Activated CD4-positive, alpha-beta T cell treated with anti-CD3 and anti-CD28 coated beads, Interleukin-2, Interleukin-6, amounts not matched to agents 100 ng/mL and 50 ng/mL, durations not matched to agents 16 hours and 8 hours (primary cell): ENCODE results near the gene GLIS1.

ENCODE experiments used
- DNase-seq: peaks from one replicate; pipeline ENCODE4 v3.0.0-alpha.2; 2020

Gene GLIS1

DNA sequence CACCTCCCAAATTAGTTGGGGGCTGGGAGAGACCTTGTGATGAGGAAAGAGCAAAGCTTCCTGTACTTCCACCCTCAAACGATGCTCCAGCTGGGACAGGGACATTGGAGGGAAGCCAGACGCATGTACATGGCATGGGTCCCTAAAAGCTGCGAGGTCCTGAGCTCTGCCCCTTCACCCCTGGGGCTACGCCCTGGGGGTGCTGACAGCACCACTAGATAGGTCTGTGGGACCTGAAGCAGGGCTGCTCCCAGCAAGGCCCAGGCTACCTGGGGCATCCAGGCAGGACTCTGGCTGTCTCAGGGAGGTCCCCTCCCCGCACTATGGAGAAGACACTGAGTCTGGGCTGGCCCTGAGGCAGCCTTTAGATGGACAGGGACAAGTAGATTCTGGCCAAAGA lies 196.4 kb downstream of the GLIS1 start:
- DNase-seq, result no peak

DNA sequence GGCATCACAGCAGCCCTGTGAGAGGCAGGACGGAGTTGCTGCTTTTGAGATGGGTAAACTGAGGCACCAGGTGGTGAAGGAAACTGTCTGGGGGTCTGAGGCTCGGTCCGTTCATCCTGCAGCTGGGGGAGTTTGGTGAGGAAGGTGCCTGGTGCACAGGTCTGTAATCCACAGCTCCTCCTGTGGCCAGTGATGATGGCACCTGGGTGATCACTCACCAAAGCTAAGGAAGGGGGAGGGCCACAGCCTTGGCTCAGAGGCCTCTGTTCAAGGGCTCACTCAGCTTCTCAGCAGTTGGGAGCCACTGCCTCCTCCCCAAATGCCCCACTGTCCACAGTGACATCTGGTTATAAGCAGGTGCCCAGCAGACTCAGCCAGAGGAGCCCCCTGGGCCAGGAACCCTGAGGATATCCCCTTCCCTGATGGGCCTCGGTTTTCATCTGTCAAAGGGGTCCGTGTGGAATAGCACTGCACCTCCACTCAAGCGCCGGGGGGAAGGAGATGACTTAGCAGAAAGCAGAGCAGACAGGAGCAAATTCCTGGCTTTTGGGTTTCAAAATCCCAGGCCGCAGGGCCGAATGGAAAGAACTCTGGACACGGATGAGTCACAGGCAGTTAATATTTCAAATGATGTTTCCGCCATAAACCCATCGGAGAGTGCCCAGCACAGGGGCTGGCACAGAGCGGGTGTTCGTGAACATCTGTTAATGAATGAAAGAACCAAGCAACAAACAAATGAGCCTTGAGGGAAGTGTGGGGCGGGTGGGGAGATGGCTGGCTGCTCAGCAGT lies 197.0 kb downstream of the GLIS1 start:
- no peak for DNase-seq

DNA sequence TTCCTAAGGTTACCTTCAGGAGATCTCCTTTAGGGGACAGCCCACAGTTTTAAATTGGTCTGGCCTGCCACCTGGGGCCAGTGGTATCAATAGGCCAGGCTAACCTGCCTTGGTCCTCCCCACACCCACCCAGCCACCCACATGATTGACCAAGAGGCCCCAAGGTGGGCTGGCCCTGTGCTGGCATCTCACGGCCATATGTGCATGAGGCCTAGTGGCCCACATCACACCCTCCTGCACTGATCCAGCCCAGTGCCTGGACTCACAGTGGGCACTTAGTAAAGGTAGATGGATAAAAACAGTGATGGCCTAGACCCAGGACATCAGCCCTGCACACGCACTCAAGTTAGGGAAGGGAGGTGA lies 197.7 kb downstream of the GLIS1 start:
- DNase-seq, result no peak

DNA sequence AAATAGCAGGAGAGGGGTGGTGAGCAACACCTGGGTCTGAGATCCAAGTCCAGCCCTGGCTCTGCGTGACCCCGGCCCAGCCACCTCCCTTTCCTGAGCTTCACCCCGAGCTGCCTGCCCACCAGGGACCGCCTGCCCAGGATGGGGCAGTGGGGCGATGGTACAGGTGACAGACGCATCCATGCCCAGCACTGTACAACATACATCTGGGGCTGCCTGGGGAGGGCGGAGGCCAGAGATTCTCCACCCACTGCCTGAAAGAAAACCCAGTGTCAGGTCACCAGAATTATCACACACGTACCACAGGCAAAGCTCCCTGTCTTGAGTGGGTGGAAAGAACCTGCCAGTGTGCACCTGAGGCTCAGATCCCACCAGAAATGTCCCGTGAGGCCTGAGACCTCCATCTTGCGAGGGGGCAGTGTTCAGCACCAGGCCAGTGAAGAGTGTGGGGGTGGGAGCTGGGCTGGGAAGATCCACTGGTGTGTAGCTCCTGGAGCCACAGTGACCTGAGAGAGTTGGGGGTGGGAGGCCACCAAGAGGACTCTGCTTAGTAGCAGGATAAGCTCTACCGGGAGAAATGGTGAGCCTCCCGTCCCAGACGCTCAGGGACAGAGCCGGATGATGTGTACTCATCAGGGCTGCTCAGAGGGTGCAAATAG lies 198.2 kb downstream of the GLIS1 start:
- no peak for DNase-seq

DNA sequence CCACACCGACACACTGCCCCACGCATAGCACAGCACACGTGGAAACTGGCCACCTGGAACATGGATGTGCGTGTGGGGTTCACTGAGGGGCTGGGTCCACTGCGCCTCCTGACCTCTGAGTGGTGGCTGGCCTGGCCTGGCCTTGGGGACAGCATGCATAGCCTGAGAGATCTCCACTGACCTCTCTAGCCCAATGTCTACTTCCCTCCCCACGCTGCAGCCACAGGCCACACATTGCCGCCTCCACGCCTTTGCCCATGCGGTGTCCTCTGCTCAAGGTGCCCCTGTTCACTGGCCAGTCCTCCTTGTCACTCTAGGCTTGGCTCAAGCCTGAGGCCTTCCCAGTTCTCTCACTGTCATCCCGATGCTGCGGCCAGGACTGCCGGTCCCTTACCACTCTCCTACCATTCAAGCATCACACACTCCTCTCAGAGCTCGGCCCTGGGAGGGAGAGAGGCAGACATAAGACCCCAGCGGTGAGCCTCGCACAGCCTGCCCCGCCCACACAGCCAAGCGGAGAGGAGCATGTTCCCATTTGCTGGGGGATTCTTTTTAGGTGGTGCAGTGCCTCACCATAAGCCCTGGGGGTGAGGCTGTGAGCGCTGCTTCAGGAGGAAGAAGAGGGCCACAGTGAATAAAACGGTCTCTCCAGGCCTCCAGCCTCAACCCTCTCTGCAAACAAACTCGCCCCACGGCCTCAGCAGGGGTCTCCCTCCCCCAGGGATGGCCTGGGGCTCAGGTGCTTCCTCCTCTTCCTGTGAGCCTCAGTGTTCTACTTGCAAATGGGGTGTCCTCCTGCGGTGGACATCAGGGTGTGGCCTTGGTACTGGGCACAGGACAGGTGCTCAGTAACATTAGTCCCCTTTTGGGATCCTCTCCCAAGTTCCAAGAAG lies 199.0 kb downstream of the GLIS1 start:
- no peak for DNase-seq

DNA sequence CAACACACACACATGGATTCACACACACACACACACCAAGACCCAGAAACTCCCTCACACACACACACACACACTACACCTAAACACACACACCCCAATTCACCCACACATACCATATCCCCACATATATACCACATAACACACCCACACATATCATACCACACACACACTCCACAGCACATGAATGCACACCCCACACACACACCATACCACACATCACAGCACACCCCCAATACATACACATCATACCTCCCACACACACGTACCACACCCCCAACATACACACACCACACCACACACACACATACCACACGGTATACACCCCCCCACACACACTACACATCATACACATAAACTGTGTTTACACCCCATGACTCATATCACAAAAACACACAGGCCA lies 199.7 kb downstream of the GLIS1 start:
- DNase-seq, result no peak

DNA sequence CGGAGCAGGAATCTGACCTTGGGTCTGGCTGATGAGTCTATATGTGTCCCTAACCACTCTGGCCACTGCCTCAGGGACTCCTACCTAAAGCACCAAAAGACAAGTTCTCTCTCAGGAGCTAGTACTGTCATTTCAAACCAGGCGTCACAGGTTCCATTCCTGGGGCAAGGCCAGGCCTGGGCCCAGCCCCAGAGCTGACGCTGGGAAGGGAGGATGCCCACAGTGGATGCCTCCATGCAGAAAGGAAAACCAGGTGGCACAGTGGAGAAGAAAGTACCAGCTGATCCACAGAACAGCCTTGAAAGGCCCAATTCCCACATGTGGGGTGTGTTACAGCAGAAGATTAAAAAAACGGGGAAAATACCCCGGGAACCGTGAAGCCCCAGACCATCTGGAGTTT lies 202.4 kb downstream of the GLIS1 start:
- DNase-seq, result no peak

DNA sequence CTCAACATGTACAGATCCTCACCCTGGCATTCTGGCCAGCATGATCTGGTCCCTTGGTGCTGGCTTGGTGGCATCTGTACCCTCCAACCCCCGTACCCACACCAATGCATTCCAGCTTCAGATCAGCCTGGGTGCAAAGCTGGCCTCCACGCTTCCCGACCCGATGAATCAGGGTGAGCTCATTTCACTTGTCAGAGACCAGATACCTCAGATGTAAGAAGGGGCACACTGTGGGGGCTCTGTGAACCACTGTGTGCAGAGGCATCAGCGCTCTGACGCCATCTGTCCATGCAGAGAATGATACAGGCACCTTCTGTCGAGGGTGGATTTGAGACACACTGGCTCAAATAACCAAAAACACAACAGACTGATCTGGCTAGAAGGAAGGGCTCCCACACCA lies 203.1 kb downstream of the GLIS1 start:
- no peak for DNase-seq

DNA sequence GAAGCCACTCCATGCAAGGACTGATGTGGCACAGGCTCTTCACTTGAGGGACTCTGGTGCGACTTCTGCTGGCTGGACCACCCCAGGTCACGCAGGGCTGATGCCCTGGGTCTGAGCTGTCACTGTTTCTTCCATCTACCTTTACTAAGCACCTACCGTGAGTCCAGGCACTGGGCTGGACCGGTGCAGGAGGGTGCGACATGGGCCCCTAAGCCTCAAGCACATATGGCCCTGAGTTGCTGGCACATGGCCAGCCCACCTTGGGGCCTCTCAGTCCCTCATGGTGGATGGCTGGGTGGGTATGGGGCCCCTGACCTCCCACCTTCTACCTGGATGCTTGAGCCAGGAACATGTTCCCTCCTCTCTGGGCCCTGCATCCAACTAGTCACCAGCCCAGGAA lies 203.7 kb downstream of the GLIS1 start:
- DNase-seq, result no peak

DNA sequence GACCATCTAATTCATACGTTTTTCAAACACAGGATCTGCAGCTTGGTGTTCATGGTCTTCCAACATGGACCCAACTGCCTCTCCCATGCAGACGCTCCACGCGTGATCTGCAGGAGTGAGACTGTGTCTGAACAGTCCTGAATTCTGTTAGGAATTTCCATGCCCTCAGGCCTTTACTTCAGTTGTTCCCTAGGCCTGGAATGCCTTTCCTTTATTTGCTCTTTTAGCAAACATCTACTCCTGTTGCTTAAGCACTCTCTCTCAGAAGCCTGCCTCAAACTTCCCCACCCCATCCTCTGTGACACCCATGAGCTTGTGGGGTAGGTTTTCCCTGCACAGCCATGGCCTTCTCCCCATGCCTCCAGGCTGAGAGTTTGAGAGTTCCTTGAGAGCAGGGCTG lies 206.1 kb downstream of the GLIS1 start:
- no peak for DNase-seq

DNA sequence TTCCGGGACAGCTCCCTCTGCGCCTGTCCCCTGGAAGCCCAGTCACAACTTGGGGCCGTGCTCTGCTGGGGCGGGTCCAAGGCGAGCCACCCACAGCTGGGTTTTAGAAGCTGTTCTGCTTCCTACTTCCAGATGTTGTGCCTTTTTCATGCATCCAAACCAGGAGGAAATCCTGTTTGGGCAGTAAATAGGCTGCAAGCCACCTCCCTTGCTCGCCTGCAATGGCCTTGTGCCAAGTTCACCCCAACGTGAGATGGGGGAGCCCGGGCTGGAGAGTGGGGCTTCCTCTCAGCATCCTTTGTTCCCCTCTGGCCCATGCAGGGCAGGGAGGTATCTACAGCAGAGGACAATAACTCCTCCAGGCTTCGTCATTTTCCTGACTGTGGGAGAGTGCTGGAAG lies 206.6 kb downstream of the GLIS1 start:
- DNase-seq, result no peak

DNA sequence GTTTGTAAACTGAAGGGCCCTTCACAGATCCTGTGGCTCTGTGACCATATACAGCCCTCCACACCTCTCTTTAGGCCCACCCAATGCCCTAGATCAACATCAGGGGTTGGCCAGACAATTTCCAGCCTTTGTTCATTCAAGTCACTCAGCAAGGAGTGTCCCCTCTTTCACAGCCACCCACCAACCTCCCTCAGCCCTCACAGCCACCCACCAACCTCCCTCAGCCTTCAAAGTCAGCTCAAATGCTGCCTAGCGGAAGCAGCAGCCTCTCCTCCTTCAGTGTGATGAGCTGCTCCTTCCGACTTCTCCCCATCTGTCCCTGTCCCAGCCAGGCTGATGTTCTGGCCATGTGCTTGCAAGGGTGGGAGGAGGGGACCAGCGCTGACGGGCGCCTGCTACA lies 208.4 kb downstream of the GLIS1 start:
- DNase-seq, result no peak

DNA sequence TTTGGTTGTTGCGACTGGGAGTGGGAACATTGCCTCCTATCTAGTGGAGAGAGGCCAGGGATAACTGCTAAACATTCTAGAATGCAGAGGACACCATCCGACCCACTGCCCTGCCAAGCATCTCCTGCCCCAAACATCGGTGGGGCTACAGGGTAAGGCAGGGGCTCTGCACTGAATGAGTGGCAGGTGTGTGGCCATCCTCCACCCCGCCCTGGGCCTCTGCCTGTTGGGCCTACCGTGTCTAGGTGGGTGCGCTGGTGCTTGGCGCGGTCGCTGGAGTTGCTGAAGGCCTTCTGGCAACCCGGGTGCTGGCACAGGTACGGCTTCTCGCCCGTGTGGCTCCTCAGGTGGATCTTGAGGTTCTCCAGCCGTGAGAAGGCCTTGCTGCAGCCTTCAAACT lies 209.4 kb downstream of the GLIS1 start:
- no peak for DNase-seq

DNA sequence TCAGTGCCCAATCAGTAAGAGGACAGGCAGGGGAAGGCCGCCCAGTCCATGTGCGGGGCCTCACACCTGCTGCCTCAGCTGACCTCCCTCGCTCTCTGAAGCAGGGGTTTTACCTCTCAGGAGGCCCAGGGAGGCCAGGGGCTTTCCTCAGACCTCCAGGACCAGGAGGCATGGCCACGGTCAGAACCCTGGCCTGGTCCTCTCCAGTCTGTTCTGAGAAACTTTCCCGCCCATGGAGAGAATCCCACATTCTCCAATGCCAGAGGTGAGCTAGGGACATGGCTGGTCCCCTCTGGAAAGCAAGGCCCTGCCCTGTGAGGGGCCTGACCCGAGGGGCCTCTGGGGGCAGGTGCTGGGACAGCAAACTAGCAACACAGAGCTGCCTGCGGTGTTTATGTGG lies 211.6 kb downstream of the GLIS1 start:
- no peak for DNase-seq

DNA sequence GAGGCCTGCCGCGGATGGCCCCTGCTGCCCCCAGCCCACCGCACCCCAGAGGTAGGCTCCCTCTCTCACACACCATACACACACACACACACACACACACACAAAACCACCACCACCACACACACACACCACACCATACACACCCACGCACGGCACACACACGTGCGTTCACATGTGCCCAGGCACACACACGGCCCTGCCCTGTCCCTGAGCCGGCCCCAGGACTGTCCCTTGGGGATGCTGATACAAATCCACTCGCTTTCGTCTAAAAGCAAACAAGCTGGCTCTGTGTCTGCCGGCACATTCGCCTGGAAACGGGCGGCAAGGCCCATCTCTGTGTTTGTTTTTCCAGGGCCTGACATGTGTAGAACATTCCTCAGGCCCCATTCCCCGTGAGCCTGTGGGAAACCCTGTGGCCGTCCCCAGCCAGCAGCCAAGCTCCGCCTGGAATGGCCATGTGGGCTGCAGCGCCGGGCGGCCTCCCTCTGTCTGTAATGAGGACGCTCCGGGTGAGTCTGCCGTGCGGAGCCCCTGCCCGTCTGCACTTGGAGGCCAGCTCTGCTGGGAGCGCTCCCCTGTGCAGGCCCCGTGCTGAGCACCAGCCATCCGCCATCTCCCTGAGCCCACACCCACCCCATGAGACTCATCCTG lies 212.4 kb downstream of the GLIS1 start:
- DNase-seq, result no peak

DNA sequence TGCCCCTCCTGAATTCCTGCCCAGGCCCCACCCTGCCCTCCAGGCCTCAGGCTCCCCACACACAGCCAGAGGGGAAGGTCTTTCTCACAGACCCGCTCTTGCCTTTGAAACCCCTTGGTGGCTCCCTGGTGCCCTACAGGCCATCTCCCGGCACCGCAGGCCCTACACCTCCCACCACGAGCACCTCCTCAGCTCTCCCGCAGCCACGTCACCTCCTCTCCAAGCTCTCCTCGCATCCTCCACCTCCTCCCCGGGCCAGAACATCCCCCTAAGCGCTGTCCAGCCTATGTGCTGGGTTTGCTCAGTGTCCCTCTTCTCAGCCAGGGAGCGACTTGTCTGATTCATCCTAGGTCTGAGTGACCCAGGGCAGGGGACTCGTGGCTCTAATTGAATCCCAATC lies 213.4 kb downstream of the GLIS1 start:
- DNase-seq, result no peak

DNA sequence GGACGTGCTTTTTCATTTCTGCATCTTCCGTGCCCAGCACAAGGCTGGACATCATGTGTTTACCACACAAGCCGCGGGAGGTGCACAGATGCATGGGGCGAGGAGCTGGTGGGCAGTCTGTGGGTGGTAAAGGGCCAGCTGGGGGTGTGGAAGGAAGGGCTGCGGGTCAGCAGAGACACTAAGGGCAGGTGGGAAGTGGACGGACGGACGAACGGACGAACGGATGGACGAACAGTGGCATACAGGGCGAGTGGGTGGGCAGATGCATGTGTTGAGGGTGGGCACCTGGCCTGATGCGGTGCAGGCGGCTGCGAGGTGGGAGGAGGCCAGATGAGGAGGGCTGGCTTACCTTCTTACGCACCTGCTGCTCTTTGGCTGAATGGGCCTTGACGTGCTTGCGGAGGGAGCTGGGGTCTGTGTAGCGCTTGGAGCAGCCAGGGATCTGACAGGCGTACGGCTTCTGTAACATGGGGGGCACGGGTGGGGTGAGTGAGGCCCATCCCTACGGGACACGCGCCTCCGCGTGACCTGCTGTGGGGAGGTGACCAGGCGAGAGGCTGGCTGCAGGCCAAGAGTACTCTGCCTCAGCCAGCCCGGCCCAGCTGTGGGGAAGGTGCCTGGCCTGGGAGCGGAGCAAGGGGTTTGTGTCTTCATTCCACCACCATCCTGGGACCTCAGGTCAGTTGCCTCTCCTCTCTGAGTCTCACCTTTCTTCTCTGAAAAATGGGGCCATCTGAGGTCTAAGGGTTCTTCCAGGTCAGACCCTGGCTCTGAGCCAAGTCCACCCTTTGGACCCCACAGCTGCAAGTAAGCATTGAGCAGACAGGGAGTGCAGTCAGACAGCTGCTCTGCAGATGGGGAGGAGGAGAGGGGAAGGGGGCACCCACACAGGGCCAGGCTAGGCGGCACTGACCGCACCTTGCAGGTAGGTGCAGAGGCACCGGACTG lies 214.3 kb downstream of the GLIS1 start:
- no peak for DNase-seq

DNA sequence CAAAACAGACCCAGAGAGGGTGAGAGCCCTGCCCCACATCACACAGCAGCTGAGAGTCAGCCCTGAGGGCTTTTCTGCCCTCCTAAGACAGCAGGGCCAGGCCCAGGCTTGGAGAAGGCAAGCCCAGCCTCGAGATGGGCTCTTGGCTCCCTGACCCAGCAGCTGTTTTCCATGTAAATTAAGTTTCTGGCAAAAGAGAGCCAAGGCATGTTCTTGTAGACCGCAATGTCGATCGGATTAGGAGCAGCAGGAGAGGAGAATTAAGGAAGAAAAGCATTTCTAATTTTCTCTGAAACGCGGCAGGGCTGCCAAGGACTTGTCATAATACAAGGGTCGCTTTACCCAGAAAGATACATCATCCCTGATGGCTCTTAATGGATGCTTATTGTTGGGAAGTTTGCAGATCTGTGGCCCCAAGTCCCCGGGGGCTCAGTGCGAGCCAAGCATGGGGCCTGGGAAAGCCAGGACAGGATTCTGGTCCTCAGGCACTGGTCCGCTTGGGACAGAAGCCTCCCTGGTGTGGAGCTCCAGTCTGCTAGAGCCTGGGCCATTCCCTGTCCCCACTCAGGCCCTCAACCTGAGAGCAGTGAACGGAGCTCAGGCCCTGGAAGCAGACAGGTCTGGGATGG lies 216.9 kb downstream of the GLIS1 start:
- no peak for DNase-seq

DNA sequence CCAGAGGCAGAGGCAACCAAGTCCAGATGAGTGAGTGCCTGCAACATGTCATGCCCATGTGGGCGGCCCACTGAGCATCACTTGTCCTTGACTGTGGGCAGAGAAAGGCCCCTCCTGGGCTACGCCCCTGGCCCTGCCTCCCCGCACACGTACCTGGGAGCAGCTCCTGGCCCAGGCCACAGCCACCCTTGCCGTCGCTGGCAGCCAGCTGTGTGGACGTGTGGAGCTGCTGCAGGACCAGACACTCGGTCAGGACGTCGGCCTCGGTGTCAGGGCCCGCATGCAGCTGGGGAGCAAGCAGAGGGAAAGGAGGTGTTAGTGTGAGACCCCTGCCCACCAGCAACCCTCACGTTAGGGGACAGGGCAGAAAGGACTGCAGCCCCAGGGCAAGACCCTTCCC lies 218.5 kb downstream of the GLIS1 start:
- DNase-seq, result no peak

DNA sequence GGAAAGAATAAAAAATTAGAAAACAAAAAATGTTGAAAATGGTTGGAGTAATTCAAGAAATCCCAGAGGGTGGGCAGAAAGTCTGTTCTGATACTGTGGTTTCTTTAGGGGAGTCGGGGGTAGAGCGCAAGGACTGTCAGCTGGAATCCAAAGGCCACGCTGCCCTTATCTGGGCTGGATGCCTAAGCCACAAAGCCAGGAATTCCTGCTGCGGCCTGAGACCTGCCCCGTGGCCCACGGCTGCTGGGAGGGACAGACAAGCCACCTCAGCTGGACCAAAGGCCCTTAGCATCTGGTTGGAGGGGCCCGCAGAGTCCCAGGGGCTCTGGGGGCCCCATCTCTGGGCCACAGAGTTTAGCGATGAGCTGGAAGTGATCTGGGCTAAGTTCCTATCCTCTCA lies 219.5 kb downstream of the GLIS1 start:
- DNase-seq, result no peak

DNA sequence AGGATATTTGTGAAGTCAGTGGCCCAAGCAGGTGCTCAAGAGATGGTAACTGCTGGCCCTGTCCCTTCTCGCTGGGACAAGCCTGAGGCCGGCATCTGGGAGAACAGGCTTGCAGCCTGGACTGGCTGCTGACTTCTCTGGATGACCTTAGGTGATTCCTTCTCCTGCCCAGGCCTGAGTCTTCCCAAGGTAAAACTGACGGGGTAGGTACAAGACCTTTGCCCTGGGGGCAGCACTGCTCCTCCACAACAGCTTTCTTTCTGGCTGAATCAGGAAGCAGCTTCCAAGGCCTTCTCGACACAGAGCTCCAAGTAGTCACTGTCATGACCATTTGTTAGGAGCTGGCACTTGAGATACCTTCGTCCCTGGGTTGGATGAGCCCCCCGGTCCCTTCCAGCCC lies 220.2 kb downstream of the GLIS1 start:
- no peak for DNase-seq
